ENCODE results near the gene DYNC2H1.

GRCh38 chr11:103167166-103167565, 57.9 kb downstream of the DYNC2H1 start:
- TF ChIP-seq CTCF (IDR thresholded peaks at IDR 0.05; ENCODE audit: low read depth, low read length, missing input control) (no peak), RAD21 (IDR thresholded peaks at IDR 0.05) (no peak), TAF1 (conservative IDR thresholded peaks at IDR 0.05) (no peak), ATF3 (IDR thresholded peaks at IDR 0.05) (no peak), JUND (IDR thresholded peaks at IDR 0.05) (no peak)

Measured in liver (tissue), 3 donors.